GM18907 (cell line): ENCODE data around the gene NAA80.

Source experiments
- ATAC-seq: cut with Tn5 transposase; IDR thresholded peaks from one replicate; pipeline ENCODE4 v1.9.1; 2021; ENCODE audit warnings: mild to moderate bottlenecking, moderate library complexity; ENCODE audit not compliant: unreplicated experiment

Gene NAA80, protein sequence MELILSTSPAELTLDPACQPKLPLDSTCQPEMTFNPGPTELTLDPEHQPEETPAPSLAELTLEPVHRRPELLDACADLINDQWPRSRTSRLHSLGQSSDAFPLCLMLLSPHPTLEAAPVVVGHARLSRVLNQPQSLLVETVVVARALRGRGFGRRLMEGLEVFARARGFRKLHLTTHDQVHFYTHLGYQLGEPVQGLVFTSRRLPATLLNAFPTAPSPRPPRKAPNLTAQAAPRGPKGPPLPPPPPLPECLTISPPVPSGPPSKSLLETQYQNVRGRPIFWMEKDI

DNA sequence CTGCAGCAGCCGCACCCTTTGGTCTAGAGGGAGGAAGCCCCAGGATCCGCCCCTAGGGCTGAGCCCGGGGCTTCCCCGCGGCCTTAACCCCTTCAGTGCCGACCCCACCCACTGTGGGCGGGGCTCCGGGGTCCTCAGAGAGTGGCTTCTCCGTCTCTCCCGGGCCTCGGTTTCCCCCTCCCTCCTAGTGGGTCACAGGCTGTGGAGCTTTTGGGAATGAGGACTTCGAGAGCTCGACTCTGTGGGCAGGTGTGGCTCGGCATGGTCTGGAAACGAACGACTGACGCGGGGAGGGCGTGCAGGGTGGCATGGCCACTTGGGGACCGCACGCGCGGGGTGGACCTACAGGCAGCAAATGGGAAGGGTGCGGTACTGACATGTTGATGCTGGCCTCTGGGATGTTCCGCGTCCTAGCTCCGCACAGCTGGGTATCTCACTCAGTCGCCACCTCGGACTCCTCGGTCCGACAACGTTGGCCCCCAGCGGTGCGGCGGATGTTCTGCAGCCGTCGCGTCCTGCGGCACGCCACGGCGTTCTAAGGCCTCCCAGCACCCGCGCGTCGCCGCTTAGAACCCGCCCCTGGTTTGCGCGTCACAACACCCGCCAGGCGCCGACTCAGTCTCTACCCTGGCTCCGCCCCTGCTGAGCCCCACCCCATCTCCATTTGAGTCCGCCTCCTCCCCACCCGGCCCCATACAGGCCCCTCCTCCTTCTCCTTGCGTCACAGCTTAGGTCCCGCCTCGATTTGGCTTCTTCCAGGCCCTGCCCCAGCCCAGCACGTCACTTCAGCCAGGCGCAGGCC lies at the start of gene NAA80, which contains the start of gene HYAL3:
TSS of gene NAA80 (minus strand) at position 570 of the 802 bp plus-strand sequence. CDS start 1,942 bp downstream, outside the sequence.
TSS of gene HYAL3 (minus strand) at position 570 of the 802 bp plus-strand sequence. CDS start 3,803 bp downstream, outside the sequence.
- ATAC-seq, result peak; percentile 81

- no peak for ATAC-seq
Measured at GRCh38 chr3:50347187-50347813, 48.1 kb upstream of the NAA80 start.

DNA sequence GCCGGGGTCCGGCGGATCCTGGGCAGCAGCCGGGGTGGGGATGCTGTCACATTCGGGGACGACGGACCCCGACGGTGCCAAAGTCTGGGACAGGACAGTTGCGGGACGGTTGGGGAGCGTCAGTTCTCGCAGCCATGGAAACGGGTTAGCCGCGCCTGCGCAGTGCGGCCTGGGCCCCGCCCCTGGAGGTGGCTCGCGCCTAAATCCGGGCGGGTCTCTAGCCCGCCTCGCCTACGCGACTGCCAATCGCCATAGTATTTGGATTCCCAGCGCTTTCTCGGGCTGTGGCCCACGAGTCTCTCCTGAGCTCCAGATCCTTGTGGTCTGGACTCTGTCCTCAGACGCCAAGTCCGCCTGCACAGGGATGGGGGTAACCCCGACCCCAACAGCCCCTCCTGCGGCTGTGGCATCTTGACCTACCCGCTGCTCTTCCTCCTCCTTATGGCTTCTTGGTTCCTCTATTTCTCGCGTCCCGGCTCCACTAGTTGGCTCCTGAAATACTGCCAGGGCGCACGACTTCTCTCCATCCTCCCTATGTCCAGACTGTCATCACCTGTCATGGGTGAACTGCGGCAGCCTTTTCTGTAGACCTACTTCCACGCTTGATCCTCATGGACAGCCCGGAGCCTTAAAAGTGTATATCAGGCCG lies 46.5 kb upstream of the NAA80 start, which contains the start of gene ZMYND10:
TSS of gene ZMYND10 (minus strand) at position 147 of the 649 bp plus-strand sequence. CDS start 153 bp downstream, outside the sequence.
- no peak for ATAC-seq

GRCh38 chr3:50345008-50345407 lies 45.8 kb upstream of the NAA80 start:
- ATAC-seq, result no peak

DNA sequence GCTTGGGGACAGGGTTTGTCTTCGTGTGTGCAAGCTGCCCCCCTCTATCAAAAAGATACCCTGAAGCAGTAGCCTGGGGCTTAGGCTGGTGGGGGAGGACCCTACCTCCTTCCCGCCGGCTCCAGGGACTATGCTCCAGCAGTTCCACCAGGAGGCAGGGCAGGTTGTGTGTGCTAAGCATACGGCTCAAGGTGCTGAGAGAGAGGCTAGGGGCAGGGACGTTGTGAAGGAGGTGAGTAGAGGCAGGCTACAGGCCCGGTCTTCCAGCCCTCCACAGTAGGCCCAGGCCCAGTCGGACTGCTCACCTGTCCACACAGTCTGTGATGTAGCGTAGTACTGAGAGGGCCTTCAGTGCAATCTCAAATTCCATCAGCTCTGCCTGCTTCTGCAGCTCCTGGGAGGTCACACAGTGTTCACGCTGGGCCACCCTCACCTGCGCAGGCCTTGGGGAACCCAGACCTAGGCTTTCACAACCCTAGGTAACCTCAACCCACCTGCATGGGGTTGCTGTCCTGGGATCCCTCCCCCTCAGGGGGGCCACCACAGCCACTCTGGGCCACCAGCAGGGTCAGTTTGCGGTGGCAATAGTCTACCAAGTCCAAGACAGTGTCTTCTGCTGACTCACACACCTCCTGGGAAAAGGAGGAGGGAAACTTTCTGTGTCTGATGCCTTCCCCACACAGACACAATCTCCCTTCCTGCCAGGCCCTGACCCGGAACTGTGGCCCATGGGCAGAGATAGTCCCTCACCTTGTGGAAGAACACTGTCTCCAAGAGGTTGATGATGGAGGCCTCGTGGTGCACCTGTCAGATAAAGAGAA lies 43.8 kb upstream of the NAA80 start:
- ATAC-seq, result no peak

- no peak for ATAC-seq
Measured at GRCh38 chr3:50341996-50342650, 42.9 kb upstream of the NAA80 start.

GRCh38 chr3:50341537-50341936 lies 42.3 kb upstream of the NAA80 start:
- ATAC-seq, result no peak

GRCh38 chr3:50340448-50341329 lies 41.5 kb upstream of the NAA80 start, which contains the start of gene RASSF1:
TSS of gene RASSF1 (minus strand) at chr3:50340836. CDS start at chr3:50340805, 31 bp downstream.
- peak; percentile 18 for ATAC-seq

DNA sequence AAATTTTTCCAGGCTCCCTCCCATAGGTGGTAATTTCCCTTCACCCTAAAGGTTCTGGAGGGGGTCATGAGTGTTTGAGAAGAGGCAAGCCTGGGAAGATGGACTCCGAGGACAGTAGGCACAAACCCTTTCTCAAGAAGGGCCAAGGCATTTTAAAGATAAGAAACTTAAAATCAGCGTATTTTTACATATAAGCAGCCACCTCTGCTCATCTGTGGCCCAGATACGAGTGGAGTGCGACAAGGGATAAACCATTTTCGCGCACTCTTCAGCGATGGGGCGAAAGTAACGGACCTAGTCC lies 40.9 kb upstream of the NAA80 start:
- no peak for ATAC-seq

DNA sequence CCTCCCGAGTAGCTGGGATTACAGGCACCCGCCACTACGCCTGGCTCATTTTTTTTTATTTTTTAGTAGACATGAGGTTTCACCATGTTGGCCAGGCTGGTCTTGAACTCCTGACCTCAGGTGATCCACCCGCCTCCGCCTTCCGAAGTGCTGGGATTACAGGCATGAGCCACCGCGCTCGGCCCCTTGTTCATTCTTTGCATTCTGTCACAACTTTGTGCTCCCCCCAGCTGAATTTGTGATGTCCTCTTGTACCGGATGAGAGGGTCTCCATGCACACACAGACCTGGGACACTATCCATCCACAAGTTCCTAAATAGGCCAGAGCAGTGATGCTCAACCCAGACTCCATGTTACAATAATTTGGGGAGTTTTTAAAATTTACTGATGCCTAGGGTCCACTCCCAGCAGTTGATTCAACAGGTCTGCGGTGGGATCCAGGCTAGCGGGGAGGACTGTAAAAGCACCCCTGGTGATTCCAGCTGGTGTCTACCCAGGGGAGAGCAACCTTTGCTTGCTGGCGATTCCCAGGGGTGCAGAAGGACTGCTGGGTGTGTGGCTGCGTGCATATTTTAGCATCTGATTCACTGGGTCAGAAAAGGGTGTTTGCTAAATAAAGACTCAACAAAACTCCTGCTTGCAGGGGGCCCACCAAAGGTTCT lies 40.4 kb upstream of the NAA80 start:
- ATAC-seq, result no peak

GRCh38 chr3:50338965-50339364 lies 39.8 kb upstream of the NAA80 start:
- no peak for ATAC-seq

DNA sequence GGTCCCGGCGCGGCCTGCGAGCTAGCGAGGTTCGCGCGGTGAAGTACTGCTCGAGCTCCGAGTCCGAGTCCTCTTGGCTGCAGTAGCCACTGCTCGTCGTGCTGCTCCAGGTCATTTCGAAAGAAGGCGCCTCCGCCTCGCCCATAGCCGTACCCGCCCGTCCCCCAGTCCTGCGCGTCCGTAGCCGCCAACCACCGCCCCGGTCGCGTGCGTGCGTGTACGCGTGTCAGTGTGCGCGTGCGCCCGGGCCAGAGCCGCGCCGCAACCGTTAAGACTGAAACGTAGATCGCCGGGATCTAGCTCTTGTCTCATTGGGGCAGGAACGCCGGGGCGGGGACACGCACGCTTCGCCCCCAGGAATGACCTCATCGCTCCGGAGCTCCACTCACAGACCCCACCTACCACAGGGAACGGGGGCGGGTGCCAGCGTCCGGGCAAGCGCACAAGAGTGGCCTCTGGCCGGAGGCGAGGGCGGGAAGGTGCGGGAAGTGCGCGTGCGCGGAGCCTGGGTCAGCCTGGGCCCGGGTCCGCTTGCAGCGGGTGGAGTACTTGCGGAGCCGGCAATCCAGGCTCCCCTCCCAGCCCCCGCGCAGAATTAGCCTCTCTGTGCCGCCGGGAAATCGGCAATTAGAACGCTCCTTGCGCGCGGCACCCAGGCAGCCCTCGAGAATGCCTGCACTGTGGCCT lies 38.1 kb upstream of the NAA80 start:
- ATAC-seq, result peak; percentile 77

DNA sequence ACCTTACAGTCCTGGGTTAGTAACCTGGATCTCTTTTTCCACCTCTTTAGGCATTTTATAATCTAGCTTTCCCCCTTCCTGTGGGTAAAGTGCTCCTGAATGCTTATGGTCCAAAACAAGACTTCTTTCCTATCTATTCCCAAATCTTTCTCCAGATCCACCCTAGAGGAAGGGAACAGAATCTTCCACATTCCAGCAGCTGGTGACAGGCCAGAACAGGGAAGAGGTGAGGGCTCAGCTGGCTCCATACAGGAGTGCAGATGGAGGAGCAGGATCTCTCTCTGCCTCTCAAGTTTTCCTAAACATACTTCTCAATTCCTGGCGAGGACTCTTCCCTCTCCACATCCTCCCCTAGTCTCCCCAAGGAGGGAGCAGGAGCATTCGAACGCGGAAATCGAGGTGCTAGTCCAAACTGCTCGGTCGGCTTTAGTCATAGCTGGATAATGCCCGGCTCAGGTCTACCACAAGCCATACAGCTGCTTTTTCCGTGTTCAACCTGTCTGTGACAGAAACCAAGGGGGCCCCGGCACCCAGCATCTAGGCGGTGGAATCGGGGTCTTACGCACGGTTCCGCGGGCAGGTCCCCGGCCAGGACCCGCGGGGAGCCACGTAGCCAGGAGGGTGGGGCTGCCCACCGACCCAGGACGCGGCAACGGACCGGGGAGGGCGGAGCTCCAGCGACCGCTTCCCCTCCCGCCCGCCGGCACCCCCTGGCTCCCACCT lies 37.4 kb upstream of the NAA80 start:
- peak; percentile 34 for ATAC-seq

- ATAC-seq, result no peak
Measured at GRCh38 chr3:50334339-50335075, 35.3 kb upstream of the NAA80 start.

GRCh38 chr3:50333744-50334328 lies 34.6 kb upstream of the NAA80 start:
- no peak for ATAC-seq

DNA sequence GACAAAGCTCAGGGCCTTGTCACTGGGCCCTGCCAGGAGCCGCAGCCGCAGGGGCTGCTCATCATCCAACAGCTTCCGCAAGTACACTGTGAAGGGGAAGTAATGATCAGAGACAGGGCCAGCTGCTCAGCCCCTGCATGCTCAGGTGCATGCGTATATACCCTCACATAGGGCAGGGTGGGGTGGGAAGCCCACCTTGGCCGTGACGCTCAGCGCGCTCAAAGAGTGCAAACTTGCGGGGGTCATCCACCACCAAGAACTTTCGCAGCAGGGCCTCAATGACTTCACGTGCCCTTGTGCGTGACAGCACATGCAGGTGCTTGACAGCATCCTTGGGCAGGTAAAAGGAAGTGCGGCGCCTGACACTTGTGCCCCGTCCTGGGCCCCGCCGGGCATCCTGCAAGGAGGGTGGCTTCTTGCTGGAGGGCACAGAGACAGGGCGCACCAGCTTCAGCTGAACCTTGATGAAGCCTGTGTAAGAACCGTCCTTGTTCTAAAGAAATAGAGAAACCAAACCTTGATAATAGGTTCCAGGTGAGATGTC lies 32.2 kb upstream of the NAA80 start:
- no peak for ATAC-seq
